Measurements from ENCODE around the gene MPDZ.
"Not testable (repeated sequence)": the region's sequence is repeated elsewhere in the genome, so short reads cannot be mapped to it uniquely, and the experiment has no call there.

MPDZ gene

GRCh38 chr9:13263511-13263910, 16.0 kb downstream of the MPDZ start:
- no peak for DNase-seq

GRCh38 chr9:13252852-13253251, 26.6 kb downstream of the MPDZ start:
- no peak for DNase-seq

GRCh38 chr9:13244181-13244580, 35.3 kb downstream of the MPDZ start:
- DNase-seq, result no peak

GRCh38 chr9:13241283-13241682, 38.2 kb downstream of the MPDZ start:
- no peak for DNase-seq

- no peak for DNase-seq
Measured at GRCh38 chr9:13239660-13240059, 39.8 kb downstream of the MPDZ start.

- no peak for DNase-seq
Measured at GRCh38 chr9:13239208-13239607, 40.3 kb downstream of the MPDZ start.

GRCh38 chr9:13234932-13235331, 44.6 kb downstream of the MPDZ start:
- DNase-seq, result no peak

- DNase-seq, result no peak
Measured at GRCh38 chr9:13228431-13228830, 51.1 kb downstream of the MPDZ start.

GRCh38 chr9:13224366-13224765, 55.1 kb downstream of the MPDZ start:
- no peak for DNase-seq

GRCh38 chr9:13222733-13223132, 56.8 kb downstream of the MPDZ start:
- DNase-seq, result not testable (repeated sequence)

GRCh38 chr9:13221741-13222140, 57.8 kb downstream of the MPDZ start:
- DNase-seq, result no peak

- DNase-seq, result no peak
Measured at GRCh38 chr9:13220837-13221236, 58.7 kb downstream of the MPDZ start.

GRCh38 chr9:13215791-13216554, 63.5 kb downstream of the MPDZ start:
- no peak for DNase-seq

- DNase-seq, result no peak
Measured at GRCh38 chr9:13213998-13214397, 65.5 kb downstream of the MPDZ start.

- DNase-seq, result no peak
Measured at GRCh38 chr9:13213337-13213736, 66.2 kb downstream of the MPDZ start.

GRCh38 chr9:13210306-13210705, 69.2 kb downstream of the MPDZ start:
- no peak for DNase-seq

- DNase-seq, result no peak
Measured at GRCh38 chr9:13209498-13209897, 70.0 kb downstream of the MPDZ start.

- no peak for DNase-seq
Measured at GRCh38 chr9:13205824-13206223, 73.7 kb downstream of the MPDZ start.

- no peak for DNase-seq
Measured at GRCh38 chr9:13190040-13190439, 89.5 kb downstream of the MPDZ start.

GRCh38 chr9:13189362-13189761, 90.1 kb downstream of the MPDZ start:
- no peak for DNase-seq

- DNase-seq, result no peak
Measured at GRCh38 chr9:13186774-13187173, 92.7 kb downstream of the MPDZ start.

- no peak for DNase-seq
Measured at GRCh38 chr9:13186091-13186490, 93.4 kb downstream of the MPDZ start.

- DNase-seq, result no peak
Measured at GRCh38 chr9:13181652-13182051, 97.8 kb downstream of the MPDZ start.

GRCh38 chr9:13179257-13179656, 100.2 kb downstream of the MPDZ start:
- DNase-seq, result no peak

GRCh38 chr9:13175732-13176131, 103.8 kb downstream of the MPDZ start:
- DNase-seq, result no peak

Measured in bone marrow (tissue), 2 donors.